Measurements from ENCODE around the gene BCDIN3D. TPM values are rescaled to one million over a fixed set of nuclear protein-coding genes. Genes with fewer than 3 reads are reported as not detected.

BCDIN3D gene
- total RNA-seq, 1 donor from 2014 or later: 8.5 TPM

- no peaks in the 10 kb centered on the region for H3K9me3 Mint-ChIP-seq
- H3K4me1 Mint-ChIP-seq (ENCODE audit: unreplicated experiment): peaks cover 15% of the 10 kb centered on the region
- TF ChIP-seq CTCF (conservative IDR thresholded peaks at IDR 0.05): no peak
- DNase-seq (ENCODE audit: extremely low spot score, unreplicated experiment): no peak
- H3K27ac Mint-ChIP-seq: peak overlapping the region; percentile 36
- no peaks in the 10 kb centered on the region for H3K36me3 Mint-ChIP-seq
- H3K27me3 Mint-ChIP-seq: no peaks in the 10 kb centered on the region
- no peak overlapping the region for H3K4me3 Mint-ChIP-seq
These were observed 27.1 kb upstream of the BCDIN3D start for GRCh38 chr12:49869816-49870500.

GRCh38 chr12:49868952-49869815, 26.3 kb upstream of the BCDIN3D start:
- no peak for DNase-seq (ENCODE audit: extremely low spot score, unreplicated experiment)
- Mint-ChIP-seq H3K27me3 (peaks cover 6% of the 10 kb centered on the region), H3K27ac (peak overlapping the region; percentile 78), H3K4me3 (no peak overlapping the region), H3K4me1 (ENCODE audit: unreplicated experiment) (peaks cover 15% of the 10 kb centered on the region), H3K9me3 (no peaks in the 10 kb centered on the region), H3K36me3 (no peaks in the 10 kb centered on the region)
- no peak for TF ChIP-seq CTCF (conservative IDR thresholded peaks at IDR 0.05)

- H3K27me3 Mint-ChIP-seq: peaks cover 6% of the 10 kb centered on the region
- H3K9me3 Mint-ChIP-seq: no peaks in the 10 kb centered on the region
- TF ChIP-seq CTCF (conservative IDR thresholded peaks at IDR 0.05): no peak
- peak overlapping the region; percentile 23 for H3K27ac Mint-ChIP-seq
- peaks cover 15% of the 10 kb centered on the region for H3K4me1 Mint-ChIP-seq (ENCODE audit: unreplicated experiment)
- H3K36me3 Mint-ChIP-seq: no peaks in the 10 kb centered on the region
- no peak overlapping the region for H3K4me3 Mint-ChIP-seq
- DNase-seq (ENCODE audit: extremely low spot score, unreplicated experiment): no peak
These were observed 25.5 kb upstream of the BCDIN3D start for GRCh38 chr12:49868449-49868848.

- peaks cover 15% of the 10 kb centered on the region for H3K4me1 Mint-ChIP-seq (ENCODE audit: unreplicated experiment)
- peaks cover 6% of the 10 kb centered on the region for H3K27me3 Mint-ChIP-seq
- no peak for DNase-seq (ENCODE audit: extremely low spot score, unreplicated experiment)
- no peaks in the 10 kb centered on the region for H3K9me3 Mint-ChIP-seq
- no peak for TF ChIP-seq CTCF (conservative IDR thresholded peaks at IDR 0.05)
- H3K4me3 Mint-ChIP-seq: peak overlapping the region; percentile 70
- H3K27ac Mint-ChIP-seq: peak overlapping the region; percentile 95
- no peaks in the 10 kb centered on the region for H3K36me3 Mint-ChIP-seq
These were observed 24.9 kb upstream of the BCDIN3D start for GRCh38 chr12:49867570-49868341.

GRCh38 chr12:49866859-49867569, 24.1 kb upstream of the BCDIN3D start:
- peak; percentile 97 for TF ChIP-seq CTCF (conservative IDR thresholded peaks at IDR 0.05)
- peaks cover 15% of the 10 kb centered on the region for H3K4me1 Mint-ChIP-seq (ENCODE audit: unreplicated experiment)
- H3K27ac Mint-ChIP-seq: peak overlapping the region; percentile 95
- H3K4me3 Mint-ChIP-seq: no peak overlapping the region
- DNase-seq (ENCODE audit: extremely low spot score, unreplicated experiment): peak; percentile 82
- no peaks in the 10 kb centered on the region for H3K9me3 Mint-ChIP-seq
- H3K36me3 Mint-ChIP-seq: no peaks in the 10 kb centered on the region
- peaks cover 6% of the 10 kb centered on the region for H3K27me3 Mint-ChIP-seq

Measured in type B pancreatic cell (in vitro differentiated cells).